SH-SY5Y (cell line): ENCODE measurements around the gene AADACL4.

ENCODE experiments used
- GATA2 ChIP-seq: IDR thresholded peaks from 2 replicates; pipeline ENCODE4 v1.6.1; 2011; ENCODE audit warnings: mild to moderate bottlenecking, low read depth, low read length
- GATA3 ChIP-seq: IDR thresholded peaks from 2 replicates; pipeline ENCODE4 v1.6.1; 2011; ENCODE audit warnings: low read depth, mild to moderate bottlenecking, low read length, moderate library complexity

DNA sequence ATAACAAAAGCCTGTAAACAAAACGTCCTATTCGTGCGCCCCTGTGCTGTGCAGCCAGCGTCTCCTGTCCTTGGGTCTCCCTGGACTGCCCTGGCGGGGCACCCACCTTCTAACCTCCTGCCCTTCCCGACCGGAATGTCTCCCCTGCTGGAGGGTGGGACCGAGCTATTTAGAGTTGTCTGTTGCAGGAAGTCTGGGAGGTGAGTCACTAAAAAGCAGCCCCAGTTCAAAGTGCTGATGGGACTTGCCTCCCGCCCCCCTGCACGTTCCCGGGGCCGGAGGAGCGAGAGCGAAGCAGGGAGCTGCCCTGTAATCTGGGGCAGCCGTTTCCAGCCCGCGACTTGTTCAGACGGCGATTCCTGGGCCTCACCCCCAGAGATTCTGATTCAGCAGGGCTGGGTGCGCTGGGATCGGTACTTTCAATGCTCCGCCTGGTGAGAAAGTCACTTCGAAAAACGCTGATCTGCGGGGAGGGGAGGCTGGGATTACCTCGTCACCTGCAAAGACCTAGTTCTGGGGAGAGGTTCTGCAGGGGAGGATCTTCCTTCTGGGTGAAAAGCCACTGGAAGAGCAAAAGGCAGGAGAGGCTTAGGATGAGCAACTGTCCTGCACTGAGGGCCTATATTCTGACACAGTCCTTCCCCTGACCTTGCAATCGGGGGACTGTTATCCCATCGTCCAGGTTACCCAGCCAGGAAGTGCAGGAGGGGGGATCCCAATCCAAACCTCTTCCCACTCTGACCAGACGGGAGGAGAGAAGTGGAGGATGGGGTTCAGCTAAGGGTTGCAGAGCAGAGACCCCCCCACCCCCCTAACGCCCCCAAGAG is 24.7 kb upstream of the AADACL4 start:
- TF ChIP-seq GATA2 (no peak), GATA3 (no peak)
